Measurements from ENCODE around the gene TENM3.

GRCh38 chr4:182314537-182314936 lies 71.3 kb downstream of the TENM3 start:
- no peak for TF ChIP-seq CTCF (IDR thresholded peaks at IDR 0.05; ENCODE audit: low read depth, low read length)
- no peak for TF ChIP-seq POLR2A (IDR thresholded peaks at IDR 0.05; ENCODE audit: extremely low read depth, insufficient read length)
